ENCODE data around the gene ST7.

- TF ChIP-seq CTCF (IDR thresholded peaks at IDR 0.05), result no peak
- TF ChIP-seq POLR2AphosphoS5 (IDR thresholded peaks at IDR 0.05; ENCODE audit: low read depth, low read length), result no peak
- no peak for TF ChIP-seq TCF7L2 (IDR thresholded peaks at IDR 0.05; ENCODE audit: low read depth, low read length)
These were observed 90.0 kb downstream of the ST7 start for GRCh38 chr7:117043108-117043825.

Data from Panc1 (cell line).